Astrocyte (in vitro differentiated cells and primary cell): Measurements from ENCODE around the gene LIN7B. TPM values are rescaled to one million over a fixed set of nuclear protein-coding genes. Genes with fewer than 3 reads are reported as not detected.
"Not testable (repeated sequence)": the region's sequence is repeated elsewhere in the genome, so short reads cannot be mapped to it uniquely, and the experiment has no call there.

Source experiments
- DNase-seq: peaks from one replicate; pipeline ENCODE4 v3.0.0-alpha.2; 2010; ENCODE audit warnings: low read depth
- FAIRE-seq: peaks from 2 replicates; lab custom pipeline; 2011; peaks lifted over from hg19 to GRCh38; lab: Jason Lieb, UNC
- H2AFZ ChIP-seq: 2 replicates; pipeline ENCODE4 v1.6.0; 2012; ENCODE audit warnings: low read depth, low read length, inconsistent platforms
- H3K27ac ChIP-seq: 2 replicates; pipeline ENCODE4 v1.5.1; 2011; ENCODE audit warnings: low read depth, low read length, inconsistent platforms
- H3K27me3 ChIP-seq: 2 replicates; pipeline ENCODE4 v1.6.0; 2011; ENCODE audit warnings: low read length, inconsistent platforms; ENCODE audit not compliant: insufficient read depth
- H3K36me3 ChIP-seq: 2 replicates; pipeline ENCODE4 v1.5.1; 2011; ENCODE audit warnings: low read length, inconsistent platforms; ENCODE audit not compliant: insufficient read depth
- H3K4me1 ChIP-seq: 2 replicates; pipeline ENCODE4 v1.5.1; 2011; ENCODE audit warnings: low read length, inconsistent platforms; ENCODE audit not compliant: insufficient read depth
- H3K4me2 ChIP-seq: 2 replicates; pipeline ENCODE4 v1.6.0; 2012; ENCODE audit warnings: low read length, inconsistent platforms
- H3K4me3 ChIP-seq: 2 replicates; pipeline ENCODE4 v1.5.1; 2011; ENCODE audit warnings: low read depth, mild to moderate bottlenecking, low read length, inconsistent platforms; ENCODE audit not compliant: insufficient read depth
- H3K79me2 ChIP-seq: 2 replicates; pipeline ENCODE4 v1.6.0; 2012; ENCODE audit warnings: mild to moderate bottlenecking, low read length, inconsistent platforms; ENCODE audit not compliant: insufficient read depth
- H3K9ac ChIP-seq: 2 replicates; pipeline ENCODE4 v1.6.0; 2012; ENCODE audit warnings: mild to moderate bottlenecking, low read length, inconsistent platforms
- H3K9me3 ChIP-seq: 2 replicates; pipeline ENCODE4 v1.5.1; 2012; ENCODE audit warnings: low read depth, mild to moderate bottlenecking, low read length, inconsistent platforms; ENCODE audit not compliant: insufficient read depth
- H4K20me1 ChIP-seq: 2 replicates; pipeline ENCODE4 v1.6.0; 2012; ENCODE audit warnings: low read length, inconsistent platforms; ENCODE audit not compliant: insufficient read depth
- H3K27ac Mint-ChIP-seq: one replicate; pipeline ENCODE4 v1.8.0; 2021; ENCODE audit warnings: mild to moderate bottlenecking, mixed read lengths; ENCODE audit not compliant: unreplicated experiment
- H3K27me3 Mint-ChIP-seq: one replicate; pipeline ENCODE4 v1.8.0; 2021; ENCODE audit warnings: low read depth, mixed read lengths; ENCODE audit not compliant: unreplicated experiment
- H3K36me3 Mint-ChIP-seq: one replicate; pipeline ENCODE4 v1.8.0; 2021; ENCODE audit warnings: low read depth, mixed read lengths; ENCODE audit not compliant: unreplicated experiment
- H3K4me1 Mint-ChIP-seq: one replicate; pipeline ENCODE4 v1.8.0; 2021; ENCODE audit warnings: low read depth, mixed read lengths; ENCODE audit not compliant: unreplicated experiment
- H3K4me3 Mint-ChIP-seq: one replicate; pipeline ENCODE4 v1.8.0; 2021; ENCODE audit warnings: mild to moderate bottlenecking, moderate library complexity, mixed read lengths; ENCODE audit not compliant: unreplicated experiment
- H3K9me3 Mint-ChIP-seq: one replicate; pipeline ENCODE4 v1.8.0; 2021; ENCODE audit warnings: mild to moderate bottlenecking, mixed read lengths; ENCODE audit not compliant: unreplicated experiment
- EZH2 ChIP-seq: IDR thresholded peaks from 2 replicates; pipeline ENCODE4 v1.6.1; 2012; ENCODE audit warnings: mild to moderate bottlenecking, low read length, inconsistent platforms; ENCODE audit not compliant: insufficient read depth
- total RNA-seq: library from RNA; stranded (reverse); gene quantifications from 2 replicates; pipeline ENCODE4 v1.2.1, GENCODE V29; 2021
- TF ChIP-seq, protein P1 (sequence below): IDR thresholded peaks from 2 replicates; pipeline ENCODE4 v1.5.1; 2011; ENCODE audit warnings: low read depth, mild to moderate bottlenecking, inconsistent platforms, low read length, moderate library complexity; ENCODE audit not compliant: insufficient read depth

The LIN7B gene
- total RNA-seq, 1 donor from 2014 or later, result 8.9 TPM

DNA sequence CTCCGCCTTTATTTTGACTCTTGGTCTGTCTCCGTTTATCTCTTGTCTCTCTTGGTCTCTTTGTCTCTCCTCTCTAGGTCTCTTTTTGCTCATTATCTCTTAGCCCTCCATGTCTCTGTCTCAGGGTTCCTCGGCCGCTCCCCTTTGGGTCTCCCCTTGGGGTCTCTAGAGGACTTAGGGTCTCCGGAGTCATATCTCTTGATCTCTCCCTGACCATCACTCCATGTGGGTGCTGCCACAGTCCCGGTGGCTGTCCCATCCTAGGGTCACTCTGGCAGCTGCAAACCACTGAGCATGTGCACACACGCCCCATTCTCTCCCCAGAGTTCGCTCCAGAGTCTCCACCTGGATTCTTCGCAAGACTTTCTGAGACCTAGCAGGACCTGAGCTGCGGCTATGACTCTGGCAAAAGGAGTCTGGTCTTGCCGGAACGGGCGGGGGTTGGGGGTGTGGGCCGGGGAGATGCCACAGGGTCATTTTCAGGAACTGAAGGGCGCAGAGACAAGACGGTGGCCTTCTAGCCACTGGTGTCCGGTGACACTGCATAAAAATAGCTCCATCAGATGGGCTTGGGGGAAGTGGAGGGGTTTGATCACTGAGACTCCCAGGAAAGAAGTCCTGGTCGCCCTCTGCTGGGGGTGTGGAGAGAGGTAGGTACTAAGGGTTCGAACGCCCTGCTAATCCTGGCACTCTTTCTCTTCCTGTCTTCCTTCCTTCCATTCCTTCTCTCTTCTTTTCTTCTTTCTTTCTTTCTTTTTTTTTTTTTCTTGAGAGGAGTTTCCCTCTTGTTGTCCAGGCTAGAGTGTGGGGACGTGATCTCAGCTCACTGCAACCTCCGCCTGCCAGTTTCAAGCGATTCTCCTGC, 40.4 kb upstream of the LIN7B start:
- H3K27ac Mint-ChIP-seq, result no peak overlapping the region
- Histone ChIP-seq H3K79me2 (no peaks in the 10 kb centered on the region), H3K4me1 (peaks cover 8% of the 10 kb centered on the region), H3K4me2 (no peak overlapping the region), H3K9me3 (peaks cover 8% of the 10 kb centered on the region), H3K27me3 (peaks cover 2% of the 10 kb centered on the region), H3K27ac (no peak overlapping the region), H4K20me1 (no peaks in the 10 kb centered on the region), H3K36me3 (no peaks in the 10 kb centered on the region), H3K4me3 (no peak overlapping the region), H3K9ac (no peak overlapping the region), H2AFZ (no peak overlapping the region)
- TF ChIP-seq, protein P1, sequence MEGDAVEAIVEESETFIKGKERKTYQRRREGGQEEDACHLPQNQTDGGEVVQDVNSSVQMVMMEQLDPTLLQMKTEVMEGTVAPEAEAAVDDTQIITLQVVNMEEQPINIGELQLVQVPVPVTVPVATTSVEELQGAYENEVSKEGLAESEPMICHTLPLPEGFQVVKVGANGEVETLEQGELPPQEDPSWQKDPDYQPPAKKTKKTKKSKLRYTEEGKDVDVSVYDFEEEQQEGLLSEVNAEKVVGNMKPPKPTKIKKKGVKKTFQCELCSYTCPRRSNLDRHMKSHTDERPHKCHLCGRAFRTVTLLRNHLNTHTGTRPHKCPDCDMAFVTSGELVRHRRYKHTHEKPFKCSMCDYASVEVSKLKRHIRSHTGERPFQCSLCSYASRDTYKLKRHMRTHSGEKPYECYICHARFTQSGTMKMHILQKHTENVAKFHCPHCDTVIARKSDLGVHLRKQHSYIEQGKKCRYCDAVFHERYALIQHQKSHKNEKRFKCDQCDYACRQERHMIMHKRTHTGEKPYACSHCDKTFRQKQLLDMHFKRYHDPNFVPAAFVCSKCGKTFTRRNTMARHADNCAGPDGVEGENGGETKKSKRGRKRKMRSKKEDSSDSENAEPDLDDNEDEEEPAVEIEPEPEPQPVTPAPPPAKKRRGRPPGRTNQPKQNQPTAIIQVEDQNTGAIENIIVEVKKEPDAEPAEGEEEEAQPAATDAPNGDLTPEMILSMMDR, result peak; percentile 22
- TF ChIP-seq EZH2, result no peak
- no peaks in the 10 kb centered on the region for H3K4me1 Mint-ChIP-seq
- no peak for DNase-seq
- no peak for FAIRE-seq
- H3K9me3 Mint-ChIP-seq, result peaks cover 24% of the 10 kb centered on the region
- H3K4me3 Mint-ChIP-seq, result no peak overlapping the region
- peaks cover 15% of the 10 kb centered on the region for H3K27me3 Mint-ChIP-seq
- H3K36me3 Mint-ChIP-seq, result peaks cover 25% of the 10 kb centered on the region

DNA sequence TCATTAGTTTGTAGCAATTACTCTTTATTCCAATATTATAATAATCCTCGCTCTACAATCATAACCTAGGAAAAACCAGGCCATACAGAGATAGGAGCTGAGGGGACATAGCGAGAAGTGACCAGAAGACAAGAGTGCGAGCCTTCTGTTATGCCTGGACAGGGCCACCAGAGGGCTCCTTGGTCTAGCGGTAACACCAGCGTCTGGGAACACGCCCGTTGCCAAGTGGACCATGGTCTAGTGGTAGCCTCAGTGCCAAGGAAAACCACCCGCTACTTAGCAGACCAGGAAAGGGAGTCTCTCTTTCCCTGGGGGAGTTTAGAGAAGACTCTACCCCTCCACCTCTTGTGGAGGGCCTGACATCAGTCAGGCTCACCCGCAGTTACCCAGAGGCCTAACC, 39.3 kb upstream of the LIN7B start:
- not testable (repeated sequence) for H3K4me3 Mint-ChIP-seq, H3K9ac ChIP-seq, H3K9me3 ChIP-seq, H3K27ac ChIP-seq, H3K4me1 ChIP-seq, H2AFZ ChIP-seq, H3K79me2 ChIP-seq, H3K27me3 ChIP-seq, H3K4me2 ChIP-seq, H3K4me3 ChIP-seq, H3K4me1 Mint-ChIP-seq, FAIRE-seq, H4K20me1 ChIP-seq, H3K36me3 ChIP-seq, H3K27ac Mint-ChIP-seq
- TF ChIP-seq, protein P1, result peak; percentile 41
- DNase-seq, result peak; percentile 46
- Mint-ChIP-seq H3K9me3 (peaks cover 17% of the 10 kb centered on the region), H3K36me3 (peaks cover 17% of the 10 kb centered on the region), H3K27me3 (peaks cover 15% of the 10 kb centered on the region)

DNA sequence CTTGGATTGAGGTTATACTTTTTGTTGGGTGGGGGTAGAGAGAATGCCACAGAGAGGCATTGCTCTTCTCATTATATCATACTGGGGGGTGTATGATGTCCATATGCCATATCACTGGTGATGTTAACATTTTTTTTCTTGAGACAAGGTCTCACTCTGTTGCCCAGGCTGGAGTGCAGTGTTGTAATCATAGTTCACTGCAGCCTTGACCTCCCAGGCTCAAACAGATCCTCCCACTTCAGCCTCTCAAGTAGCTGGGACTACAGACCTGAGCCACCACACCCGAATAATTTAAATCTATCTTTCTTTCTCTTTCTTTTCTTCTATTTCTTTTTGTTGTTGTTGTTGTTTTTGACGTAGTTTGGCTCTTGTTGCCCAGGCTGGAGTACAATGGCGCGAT, 33.8 kb upstream of the LIN7B start:
- no peak for FAIRE-seq

More for the DNA sequence above, 33.8 kb upstream of the LIN7B start:
- peaks cover 2% of the 10 kb centered on the region for H3K79me2 ChIP-seq
- H3K4me1 ChIP-seq, result peaks cover 4% of the 10 kb centered on the region
- no peak overlapping the region for H3K9ac ChIP-seq
- no peaks in the 10 kb centered on the region for H3K36me3 ChIP-seq
- TF ChIP-seq, protein P1, result no peak
- TF ChIP-seq EZH2, result no peak
- no peak overlapping the region for H3K27ac Mint-ChIP-seq
- peaks cover 5% of the 10 kb centered on the region for H3K27me3 Mint-ChIP-seq
- DNase-seq, result no peak
- H3K9me3 Mint-ChIP-seq, result peaks cover under 1% of the 10 kb centered on the region
- H3K9me3 ChIP-seq, result peaks cover 3% of the 10 kb centered on the region
- no peaks in the 10 kb centered on the region for H4K20me1 ChIP-seq
- H2AFZ ChIP-seq, result no peak overlapping the region
- no peak overlapping the region for H3K4me2 ChIP-seq
- no peaks in the 10 kb centered on the region for H3K36me3 Mint-ChIP-seq
- H3K27ac ChIP-seq, result no peak overlapping the region
- no peak overlapping the region for H3K4me3 Mint-ChIP-seq
- no peaks in the 10 kb centered on the region for H3K4me1 Mint-ChIP-seq
- no peaks in the 10 kb centered on the region for H3K27me3 ChIP-seq
- H3K4me3 ChIP-seq, result no peak overlapping the region
